Subcutaneous adipose tissue (tissue), 4 donors: Measurements from ENCODE around the gene SV2C. TPM values are rescaled to one million over a fixed set of nuclear protein-coding genes. Genes with fewer than 3 reads are reported as not detected.

Experiments
- CTCF ChIP-seq: fragments of 450-650 bp; IDR thresholded peaks from one replicate; pipeline ENCODE4 v1.5.1; 2016; ENCODE audit warnings: low read depth, mild to moderate bottlenecking, control low read depth, antibody characterized with exemption, moderate library complexity
- total RNA-seq, 4 donors: library from RNA; depleted of rRNA; stranded (reverse); fragments of >200 nt; gene quantifications; one replicate each; pipeline ENCODE4 v1.1.0, GENCODE V29; 2016

SV2C gene
- total RNA-seq, 4 donors from 2014 or later, result under 0.01 to 0.17 (median under 0.01) TPM; not detected in 1

- no peak for TF ChIP-seq CTCF
Observed at GRCh38 chr5:76222318-76222717, 139.1 kb downstream of the SV2C start.

- no peak for TF ChIP-seq CTCF
Observed at GRCh38 chr5:76223696-76224095, 140.5 kb downstream of the SV2C start.

- no peak for TF ChIP-seq CTCF
Observed at GRCh38 chr5:76224898-76225297, 141.7 kb downstream of the SV2C start.

- no peak for TF ChIP-seq CTCF
Observed at GRCh38 chr5:76225336-76225735, 142.2 kb downstream of the SV2C start.

GRCh38 chr5:76229900-76230299 is 146.7 kb downstream of the SV2C start:
- no peak for TF ChIP-seq CTCF

GRCh38 chr5:76230711-76231285 is 147.6 kb downstream of the SV2C start:
- TF ChIP-seq CTCF, result no peak

- TF ChIP-seq CTCF, result no peak
Observed at GRCh38 chr5:76234665-76235064, 151.5 kb downstream of the SV2C start.
